ENCODE measurements around the gene KIRREL1. TPM values are rescaled to one million over a fixed set of nuclear protein-coding genes. Genes with fewer than 3 reads are reported as not detected.

Gene KIRREL1
- total RNA-seq, 2 donors from 2014 or later: 18.6 to 50.2 TPM

DNA sequence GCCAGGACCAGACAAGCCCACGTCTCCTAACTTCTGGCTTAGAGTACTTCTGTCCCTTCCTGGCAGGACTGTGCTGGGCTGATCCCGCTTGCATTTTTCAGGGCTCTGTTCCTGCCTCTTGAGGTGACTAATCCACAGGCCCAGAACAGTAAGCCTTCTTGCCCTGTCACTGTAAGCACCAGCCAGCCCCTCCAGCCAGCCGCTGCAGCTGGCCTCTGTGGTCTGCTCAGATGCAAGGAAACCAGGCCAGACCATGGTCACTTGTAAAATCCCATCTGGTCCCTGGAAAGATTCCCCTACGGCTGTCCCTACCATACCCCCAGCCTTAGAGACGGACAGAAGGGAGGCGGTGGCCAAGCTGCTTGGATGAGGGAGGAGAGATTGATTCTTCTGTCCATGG is 74.2 kb downstream of the KIRREL1 start:
- Histone ChIP-seq H3K36me3 (no peaks in the 10 kb centered on the region), H3K9me3 (no peaks in the 10 kb centered on the region), H3K4me3 (no peak overlapping the region), H3K27me3 (replicated peaks; ENCODE audit: insufficient read depth) (no peaks in the 10 kb centered on the region), H3K4me1 (replicated peaks) (no peaks in the 10 kb centered on the region), H3K27ac (no peak overlapping the region)
- 52% methylated on average over 6 of the region's 6 CpGs for WGBS
- TF ChIP-seq POLR2A (IDR thresholded peaks at IDR 0.05): no peak
- no peak for TF ChIP-seq POLR2AphosphoS5 (IDR thresholded peaks at IDR 0.05)
- no peak for TF ChIP-seq CTCF (IDR thresholded peaks at IDR 0.05)
- DNase-seq (ENCODE audit: low spot score): no peak
- intact Hi-C loops (cut with DNase I): no loop called here

DNA sequence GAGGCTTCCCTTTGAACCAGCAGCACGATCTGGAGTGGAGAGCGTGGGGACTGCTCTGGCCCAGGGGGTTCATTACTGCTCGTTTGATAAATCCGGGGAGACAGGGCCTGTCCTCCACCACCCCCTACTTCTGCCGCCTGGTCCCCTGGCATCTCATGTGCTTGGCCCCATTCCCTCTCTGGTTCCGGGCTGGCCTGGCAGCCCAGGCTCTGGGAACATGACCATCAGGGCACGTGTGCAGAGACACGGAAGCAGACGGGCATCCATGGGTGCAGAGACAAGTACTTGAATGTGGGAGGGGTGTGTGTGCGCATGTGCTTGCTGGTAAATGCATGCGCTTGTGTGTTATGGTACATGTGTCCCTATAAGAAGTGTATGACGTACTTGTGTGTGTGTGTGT is 75.5 kb downstream of the KIRREL1 start:
- Histone ChIP-seq H3K9me3 (no peaks in the 10 kb centered on the region), H3K4me3 (no peak overlapping the region), H3K36me3 (no peaks in the 10 kb centered on the region), H3K27ac (no peak overlapping the region), H3K27me3 (replicated peaks; ENCODE audit: insufficient read depth) (no peaks in the 10 kb centered on the region), H3K4me1 (replicated peaks) (no peaks in the 10 kb centered on the region)
- DNase-seq (ENCODE audit: low spot score): no peak
- WGBS: 61% methylated on average over 12 of the region's 12 CpGs
- intact Hi-C loops (cut with DNase I): no loop called here
- no peak for TF ChIP-seq POLR2AphosphoS5 (IDR thresholded peaks at IDR 0.05)
- no peak for TF ChIP-seq CTCF (IDR thresholded peaks at IDR 0.05)
- TF ChIP-seq POLR2A (IDR thresholded peaks at IDR 0.05): no peak

DNA sequence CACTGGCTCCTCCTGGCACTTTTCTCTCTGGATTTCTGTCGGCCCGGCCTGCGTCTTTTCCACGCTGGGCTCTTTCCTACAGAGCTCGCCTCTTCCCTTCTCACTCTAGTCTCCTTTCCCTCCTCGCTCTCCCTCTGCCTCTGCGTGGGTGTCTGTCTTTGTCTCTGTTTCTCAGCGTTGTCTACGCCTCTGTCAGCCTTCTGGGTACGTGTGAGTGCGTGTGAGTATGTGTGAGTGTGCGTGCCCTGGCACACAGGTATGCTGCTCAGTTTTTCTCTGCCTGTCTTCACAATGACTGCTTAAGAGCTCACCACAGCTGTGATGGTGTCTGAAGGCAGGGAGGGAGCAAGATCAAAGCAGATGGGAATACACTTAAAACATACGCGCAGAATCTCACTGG is 77.7 kb downstream of the KIRREL1 start:
- 37% methylated on average over 14 of the region's 14 CpGs for WGBS
- H3K36me3 ChIP-seq: no peaks in the 10 kb centered on the region
- no peak for TF ChIP-seq POLR2AphosphoS5 (IDR thresholded peaks at IDR 0.05)
- no peak for TF ChIP-seq POLR2A (IDR thresholded peaks at IDR 0.05)
- no peak for TF ChIP-seq CTCF (IDR thresholded peaks at IDR 0.05)
- intact Hi-C loops (cut with DNase I): no loop called here
- no peaks in the 10 kb centered on the region for H3K9me3 ChIP-seq
- no peaks in the 10 kb centered on the region for H3K27me3 ChIP-seq (replicated peaks; ENCODE audit: insufficient read depth)
- no peak overlapping the region for H3K27ac ChIP-seq
- H3K4me3 ChIP-seq: no peak overlapping the region
- DNase-seq (ENCODE audit: low spot score): no peak
- no peaks in the 10 kb centered on the region for H3K4me1 ChIP-seq (replicated peaks)

GRCh38 chr1:158075078-158075477 is 81.6 kb downstream of the KIRREL1 start:
- Histone ChIP-seq H3K27ac (no peak overlapping the region), H3K9me3 (no peaks in the 10 kb centered on the region), H3K27me3 (replicated peaks; ENCODE audit: insufficient read depth) (no peaks in the 10 kb centered on the region), H3K4me1 (replicated peaks) (no peaks in the 10 kb centered on the region), H3K36me3 (no peaks in the 10 kb centered on the region), H3K4me3 (no peak overlapping the region)
- intact Hi-C loops (cut with DNase I): no loop called here
- no peak for TF ChIP-seq POLR2AphosphoS5 (IDR thresholded peaks at IDR 0.05)
- no peak for TF ChIP-seq CTCF (IDR thresholded peaks at IDR 0.05)
- no peak for TF ChIP-seq POLR2A (IDR thresholded peaks at IDR 0.05)
- 30% methylated on average over 9 of the region's 9 CpGs for WGBS
- DNase-seq (ENCODE audit: low spot score): no peak

DNA sequence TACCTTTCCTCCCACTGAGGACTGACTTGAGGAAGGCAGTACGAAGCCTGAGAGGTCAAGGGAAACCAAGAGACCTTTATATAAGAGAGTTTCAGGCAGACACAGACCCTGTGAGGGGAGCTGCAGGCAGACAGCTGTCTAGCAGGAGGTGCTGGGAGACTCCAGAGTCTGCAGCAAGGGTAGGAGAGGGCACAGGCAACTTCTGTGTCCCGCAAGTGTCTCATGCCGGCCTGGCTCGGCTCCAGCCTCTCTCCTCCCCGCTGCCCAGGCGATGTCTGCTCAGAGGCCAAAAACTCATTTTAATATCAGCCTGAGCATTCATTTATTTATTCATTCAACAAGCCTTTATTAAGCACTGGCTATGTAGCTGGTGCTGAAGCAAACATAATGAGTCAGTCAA is 83.0 kb downstream of the KIRREL1 start:
- Histone ChIP-seq H3K36me3 (no peaks in the 10 kb centered on the region), H3K4me1 (replicated peaks) (no peaks in the 10 kb centered on the region), H3K4me3 (no peak overlapping the region), H3K27ac (no peak overlapping the region), H3K27me3 (replicated peaks; ENCODE audit: insufficient read depth) (no peaks in the 10 kb centered on the region), H3K9me3 (no peaks in the 10 kb centered on the region)
- intact Hi-C loops (cut with DNase I): no loop called here
- no peak for DNase-seq (ENCODE audit: low spot score)
- TF ChIP-seq CTCF (IDR thresholded peaks at IDR 0.05) (no peak), POLR2A (IDR thresholded peaks at IDR 0.05) (no peak), POLR2AphosphoS5 (IDR thresholded peaks at IDR 0.05) (no peak)
- 72% methylated on average over 6 of the region's 6 CpGs for WGBS
